GM18520 (cell line): Measurements from ENCODE around the gene GAL3ST2.
"Not testable (repeated sequence)": the region's sequence is repeated elsewhere in the genome, so short reads cannot be mapped to it uniquely, and the experiment has no call there.

Experiments
- ATAC-seq: cut with Tn5 transposase; IDR thresholded peaks from one replicate; pipeline ENCODE4 v1.9.1; 2021; ENCODE audit not compliant: unreplicated experiment

Gene GAL3ST2

DNA sequence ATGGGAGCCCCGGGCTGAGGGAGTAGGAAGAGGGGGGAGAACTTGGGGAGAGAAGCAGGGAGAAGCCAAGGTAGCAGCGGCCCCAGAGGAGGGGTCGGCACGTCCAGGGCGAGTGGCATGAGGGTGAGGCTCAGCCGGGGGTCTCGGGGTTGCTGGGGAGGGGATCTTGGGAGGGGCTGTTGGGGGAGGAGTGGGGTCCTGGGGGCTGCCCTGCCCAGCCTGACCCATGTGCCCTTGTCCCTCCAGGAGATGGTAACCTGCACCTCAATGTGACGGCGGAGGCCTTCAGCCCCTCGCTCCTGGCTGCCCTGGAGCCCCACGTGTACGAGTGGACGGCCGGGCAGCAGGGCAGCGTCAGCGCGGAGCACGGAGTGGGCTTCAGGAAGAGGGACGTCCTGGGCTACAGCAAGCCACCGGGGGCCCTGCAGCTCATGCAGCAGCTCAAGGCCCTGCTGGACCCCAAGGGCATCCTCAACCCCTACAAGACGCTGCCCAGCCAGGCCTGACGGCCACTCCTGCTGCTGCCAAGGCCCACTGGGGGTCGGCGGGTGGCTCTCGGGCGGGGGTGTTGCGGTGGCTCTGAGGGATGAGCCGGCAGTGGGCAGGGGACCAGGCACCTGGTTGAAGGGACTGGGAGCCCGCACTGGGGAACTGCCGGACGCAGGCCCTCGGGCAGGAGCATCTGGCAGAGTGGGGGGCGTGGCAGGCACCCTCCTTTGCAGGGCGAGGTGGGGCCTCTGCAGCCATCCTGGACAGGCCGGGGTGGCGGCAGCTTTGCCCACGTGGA lies 9.0 kb upstream of the GAL3ST2 start:
- no peak for ATAC-seq

DNA sequence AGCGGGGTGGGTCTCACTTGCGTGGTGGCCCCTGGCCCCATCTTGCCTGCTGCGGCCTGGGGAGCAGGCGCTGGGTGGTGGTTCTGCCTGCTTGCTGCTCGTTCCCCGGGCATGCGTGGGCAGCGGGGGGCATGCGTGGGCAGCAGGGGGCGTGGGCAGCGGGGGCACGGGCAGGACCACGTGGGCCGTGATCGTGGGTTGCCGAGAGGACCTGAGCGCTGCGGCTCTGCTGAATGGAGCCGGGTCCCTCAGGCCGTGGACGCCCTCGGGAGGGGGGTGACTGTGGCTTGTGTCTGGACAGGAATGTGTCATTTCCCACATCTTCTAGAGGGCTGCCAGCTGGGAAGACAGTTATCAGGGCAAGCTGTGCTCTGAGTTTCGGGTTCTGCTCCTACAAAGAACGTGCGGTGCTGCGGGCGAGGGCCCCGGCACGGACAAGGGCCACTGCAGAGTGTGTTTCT lies 8.3 kb upstream of the GAL3ST2 start:
- no peak for ATAC-seq

DNA sequence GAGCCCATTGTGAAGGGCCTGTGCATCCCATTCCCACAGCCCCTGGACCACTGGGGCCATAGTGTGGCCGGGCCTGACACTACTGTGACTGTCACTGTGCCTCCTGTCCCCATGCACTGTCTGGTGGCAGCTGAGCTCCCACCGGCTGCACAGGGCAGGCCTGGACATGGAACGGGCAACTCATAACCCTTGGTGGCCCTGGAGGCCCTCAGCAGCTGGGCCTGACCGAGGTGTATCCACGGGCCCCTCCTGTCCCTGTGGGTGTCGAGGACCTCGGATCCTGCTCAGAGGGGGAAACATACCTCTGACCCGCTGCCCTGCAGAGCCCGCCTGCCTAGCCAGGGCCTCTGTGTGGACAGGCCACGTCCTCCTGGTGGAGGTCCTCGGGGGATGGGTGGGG lies 7.8 kb upstream of the GAL3ST2 start:
- ATAC-seq = no peak

DNA sequence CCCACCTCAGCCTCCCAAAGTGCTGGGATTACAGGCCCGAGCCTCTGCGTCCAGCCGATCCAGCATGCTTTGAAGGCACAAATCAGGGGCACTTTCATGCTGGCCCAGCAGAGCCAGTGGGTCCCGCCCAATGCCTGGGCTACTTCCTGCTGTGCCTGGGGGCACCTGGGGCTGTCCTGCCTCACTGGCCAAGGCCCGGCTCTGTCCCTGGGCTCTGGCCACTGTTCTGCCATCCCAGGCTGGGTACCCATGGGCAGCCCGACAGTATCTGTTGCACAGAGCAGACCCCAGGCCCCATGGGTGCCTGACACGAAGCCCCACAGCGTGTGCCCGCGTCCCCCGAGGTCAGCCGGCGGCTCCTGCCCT lies 6.8 kb upstream of the GAL3ST2 start:
- no peak for ATAC-seq

DNA sequence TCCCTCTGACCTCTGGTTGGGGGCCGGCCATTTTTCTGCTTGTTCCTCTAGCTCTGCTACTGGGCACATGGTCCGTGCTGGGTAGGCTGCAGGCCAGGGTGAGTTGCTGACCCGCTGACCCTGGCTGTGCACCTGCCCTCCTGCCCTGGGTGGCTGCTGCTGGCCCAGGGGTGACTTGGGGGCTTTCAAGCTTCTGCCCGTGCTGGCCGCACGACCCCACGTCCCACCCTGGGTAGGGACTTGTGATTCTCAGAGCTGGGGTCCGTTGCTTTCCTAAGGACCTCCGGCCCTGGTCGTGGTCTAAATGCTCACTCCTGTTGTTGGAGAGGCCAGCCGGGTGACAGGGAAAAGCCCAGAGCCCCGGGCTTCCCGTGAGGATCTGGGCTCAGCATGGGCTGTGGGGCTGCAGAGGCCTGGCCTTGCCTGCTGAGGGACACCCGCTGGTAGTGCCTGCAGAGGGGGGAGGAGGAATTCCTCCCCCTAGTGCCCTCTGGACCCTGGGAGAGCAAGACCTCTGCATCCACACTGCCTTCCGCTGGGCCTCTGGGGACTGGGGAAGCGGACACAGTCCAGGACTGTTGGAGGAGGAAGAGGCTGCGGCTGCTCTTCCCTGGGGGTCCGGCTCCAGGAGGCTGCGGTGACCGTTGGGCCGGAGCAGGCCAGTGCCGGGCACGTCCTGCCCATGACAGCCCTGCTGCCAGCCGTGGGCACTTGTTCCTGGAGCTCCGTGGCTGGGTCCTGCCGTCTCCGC lies 6.3 kb upstream of the GAL3ST2 start:
- no peak for ATAC-seq

DNA sequence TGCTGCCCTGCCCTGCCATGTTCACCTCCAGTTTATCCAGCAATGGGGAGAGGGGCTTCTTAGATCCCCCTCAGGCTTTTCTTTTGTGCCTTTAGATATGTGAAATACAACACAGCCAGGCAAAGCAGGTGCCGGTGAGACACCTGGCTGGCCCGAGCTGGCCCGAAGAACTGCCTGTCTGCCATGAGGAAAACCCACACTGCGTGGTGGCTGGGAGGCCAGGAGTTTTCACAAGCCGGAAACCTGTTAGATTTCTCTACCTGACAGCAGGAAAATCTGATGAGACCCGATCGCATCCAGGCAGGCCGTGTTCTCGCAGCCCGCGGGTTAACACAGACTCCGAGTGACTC lies 5.7 kb upstream of the GAL3ST2 start:
- ATAC-seq = no peak

DNA sequence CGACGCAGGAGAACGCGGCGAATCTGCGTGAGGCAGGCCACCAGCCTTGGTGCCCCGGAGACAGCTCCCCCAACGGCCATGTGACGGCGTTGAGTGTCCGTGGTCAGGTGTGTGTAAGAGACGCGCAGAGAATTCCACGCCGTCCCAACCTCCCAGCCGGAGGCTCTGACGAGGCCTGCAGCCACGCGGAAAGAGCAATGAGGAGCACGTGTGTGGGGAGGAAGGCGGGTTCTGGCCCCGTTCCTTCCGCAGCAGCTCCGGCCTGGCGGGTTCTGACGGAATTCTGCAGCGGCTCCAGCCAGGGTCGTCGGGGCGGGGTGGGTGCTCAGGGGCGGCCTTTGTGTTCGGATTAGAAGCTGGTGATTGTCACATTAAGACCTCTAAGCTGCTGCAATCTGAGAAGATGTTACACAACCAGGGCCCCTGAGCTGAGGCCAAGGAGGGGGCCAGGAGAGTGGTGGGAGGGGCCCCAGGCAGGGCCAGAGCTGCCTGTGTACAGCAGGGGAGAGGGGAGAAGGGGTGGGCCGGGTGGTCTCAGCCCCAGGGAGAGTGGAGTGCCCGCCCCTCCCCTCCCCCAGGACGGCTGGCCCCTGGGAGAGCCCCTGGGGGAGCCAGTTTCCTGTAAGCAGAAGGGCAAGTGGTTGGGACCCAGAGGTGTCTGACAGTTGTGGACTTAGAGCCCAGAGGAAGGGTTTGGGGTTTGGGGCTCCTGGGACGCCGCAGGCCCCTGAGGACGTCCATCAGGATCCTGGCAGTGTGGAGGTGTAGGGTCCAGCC lies 5.1 kb upstream of the GAL3ST2 start:
- no peak for ATAC-seq

DNA sequence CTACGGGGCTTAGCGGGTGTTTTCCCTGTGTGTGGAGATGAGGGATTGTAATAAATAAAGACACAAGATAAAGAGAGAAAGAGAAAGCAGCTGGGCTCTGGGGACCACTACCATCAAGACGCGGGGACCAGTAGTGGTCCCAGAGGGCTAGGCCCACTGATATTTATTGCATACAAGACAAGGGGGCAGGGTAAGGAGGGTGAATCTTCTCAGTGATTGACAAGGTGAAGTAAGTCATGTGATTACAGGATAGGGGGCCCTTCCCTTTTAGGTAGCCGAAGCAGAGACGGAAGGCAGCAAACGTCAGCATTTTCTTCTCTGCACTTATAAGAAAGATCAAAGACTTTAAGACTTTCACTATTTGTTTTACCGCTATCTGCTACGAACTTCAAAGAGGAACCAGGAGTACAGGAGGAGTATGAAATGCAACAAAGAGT lies 4.5 kb upstream of the GAL3ST2 start:
- no peak for ATAC-seq

DNA sequence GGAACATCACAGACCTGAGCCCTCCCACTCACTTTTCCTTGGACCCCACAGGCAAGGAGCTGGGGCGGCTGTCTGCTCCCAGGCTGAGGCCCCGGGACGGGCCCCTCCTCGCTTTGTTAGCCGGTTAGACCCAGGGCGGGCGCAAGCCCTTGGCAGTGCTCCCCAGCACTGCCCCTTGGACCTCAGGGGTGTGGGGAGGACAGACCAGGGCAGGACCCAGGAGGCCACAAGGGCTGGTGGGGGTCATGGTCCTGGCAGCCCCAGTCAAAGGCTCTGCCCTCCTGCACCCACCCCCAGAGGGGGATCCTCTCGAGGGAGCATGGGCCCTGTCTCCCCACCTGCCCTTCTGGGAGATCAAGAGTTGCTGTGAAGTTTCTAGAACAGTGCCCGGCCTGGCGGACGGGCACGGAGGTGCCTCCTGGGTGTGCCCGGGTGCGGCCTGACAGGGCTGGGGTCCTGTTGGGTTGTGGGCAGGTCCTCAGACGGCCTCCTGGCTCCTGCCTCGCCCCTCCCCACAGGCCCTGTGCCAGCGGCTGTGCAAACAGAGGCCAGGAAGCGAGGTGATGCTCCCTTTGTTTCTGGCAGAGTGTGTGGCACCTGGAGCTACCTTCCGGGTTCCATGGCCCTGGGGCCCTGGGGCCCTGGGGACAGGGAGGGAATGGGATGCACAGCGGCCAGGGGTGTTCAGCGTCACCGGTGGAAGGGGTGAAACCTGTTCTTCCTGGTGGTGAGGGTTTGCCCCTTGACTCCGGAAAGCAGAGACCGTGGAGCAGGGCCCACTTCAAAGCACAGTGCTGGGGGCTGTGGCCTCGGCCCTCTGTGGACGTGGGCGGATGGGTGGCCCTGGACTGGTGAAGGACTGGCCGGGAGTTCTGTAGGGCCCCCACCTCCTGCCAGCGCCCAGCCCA lies 2.9 kb upstream of the GAL3ST2 start:
- no peak for ATAC-seq

DNA sequence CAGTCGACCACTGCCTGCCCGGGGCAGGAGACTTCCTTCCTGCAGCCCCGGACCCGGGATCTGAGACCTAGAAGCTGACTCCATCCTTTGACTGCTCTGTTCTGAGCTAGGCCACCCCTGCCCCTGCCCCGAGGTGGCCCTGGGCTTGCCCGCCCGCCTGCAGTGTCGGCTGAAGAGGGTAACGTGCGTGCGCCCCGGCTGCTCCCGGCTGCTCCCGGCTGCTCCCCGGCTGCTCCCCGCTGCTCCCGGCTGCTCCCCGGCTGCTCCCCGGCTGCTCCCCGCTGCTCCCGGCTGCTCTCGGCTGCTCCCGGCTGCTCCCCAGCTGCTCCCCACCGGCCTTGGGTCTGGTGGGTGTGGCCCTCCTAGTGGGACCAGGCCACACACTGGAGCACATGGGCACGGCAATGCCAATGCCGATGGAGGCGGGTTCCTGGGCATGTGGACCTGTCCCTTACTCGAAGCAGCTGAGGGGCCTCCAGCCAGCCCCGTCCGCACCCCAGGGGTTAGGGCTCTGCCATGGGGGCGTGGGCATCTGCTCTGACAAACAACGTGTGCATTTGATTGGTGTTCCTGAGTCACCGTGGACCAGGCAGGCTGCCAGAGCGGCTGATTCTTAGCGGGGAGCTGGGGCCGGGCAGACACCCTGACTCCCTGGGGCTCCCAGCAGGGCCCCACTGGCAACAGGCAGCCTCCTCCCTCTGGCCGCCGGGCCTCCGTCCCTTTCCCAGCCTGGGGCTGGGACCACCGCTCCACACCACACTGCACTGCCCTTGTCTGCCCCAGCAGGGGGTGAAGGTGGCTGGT lies 2.0 kb upstream of the GAL3ST2 start:
- ATAC-seq = no peak

DNA sequence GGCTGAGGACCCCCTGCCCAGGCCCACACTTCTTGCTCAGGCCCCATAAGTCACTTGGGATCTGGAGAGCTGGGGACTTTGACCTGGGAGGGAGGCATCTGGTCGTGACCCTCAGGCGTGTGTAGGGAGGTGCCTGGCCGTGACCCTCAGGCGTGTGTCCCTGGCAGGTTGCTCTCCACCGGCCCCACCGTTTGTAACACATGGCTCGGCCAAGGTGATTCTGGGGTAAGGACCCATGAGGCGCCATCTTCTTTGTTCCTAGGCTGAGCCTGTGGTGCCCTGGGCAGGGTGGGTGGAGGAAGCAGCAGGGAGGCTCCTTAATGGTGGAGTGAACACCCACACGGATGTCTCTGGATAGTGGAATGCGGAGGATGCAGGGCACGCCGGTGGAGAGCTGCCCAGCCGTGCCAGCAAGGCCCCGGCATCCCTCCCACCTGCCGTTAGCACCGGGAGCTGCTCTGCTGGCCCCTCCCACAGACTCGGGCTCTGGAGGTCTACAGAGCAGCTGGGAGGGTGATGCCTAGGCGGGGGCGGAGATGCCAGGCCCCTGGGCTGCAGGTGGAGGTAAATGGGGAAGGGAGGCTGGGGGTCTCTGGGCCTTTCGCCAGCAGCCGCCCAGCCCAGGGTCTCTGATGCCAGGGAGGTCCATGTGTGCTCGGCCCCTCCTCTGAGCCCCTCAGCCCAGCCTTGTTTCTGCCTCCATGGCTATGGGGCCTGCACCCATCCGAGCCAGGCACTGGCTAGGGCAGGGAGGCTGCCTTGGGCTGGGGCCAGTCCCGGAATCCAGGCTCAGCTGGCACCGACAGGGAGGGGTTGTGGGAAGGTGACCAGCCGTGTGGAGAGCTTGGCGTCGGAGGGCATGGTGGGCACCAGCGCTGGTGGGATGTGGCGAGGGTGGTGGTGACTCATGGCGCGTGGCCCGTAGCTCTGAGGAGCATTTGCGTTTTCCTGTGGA lies 1.1 kb upstream of the GAL3ST2 start:
- ATAC-seq = no peak

DNA sequence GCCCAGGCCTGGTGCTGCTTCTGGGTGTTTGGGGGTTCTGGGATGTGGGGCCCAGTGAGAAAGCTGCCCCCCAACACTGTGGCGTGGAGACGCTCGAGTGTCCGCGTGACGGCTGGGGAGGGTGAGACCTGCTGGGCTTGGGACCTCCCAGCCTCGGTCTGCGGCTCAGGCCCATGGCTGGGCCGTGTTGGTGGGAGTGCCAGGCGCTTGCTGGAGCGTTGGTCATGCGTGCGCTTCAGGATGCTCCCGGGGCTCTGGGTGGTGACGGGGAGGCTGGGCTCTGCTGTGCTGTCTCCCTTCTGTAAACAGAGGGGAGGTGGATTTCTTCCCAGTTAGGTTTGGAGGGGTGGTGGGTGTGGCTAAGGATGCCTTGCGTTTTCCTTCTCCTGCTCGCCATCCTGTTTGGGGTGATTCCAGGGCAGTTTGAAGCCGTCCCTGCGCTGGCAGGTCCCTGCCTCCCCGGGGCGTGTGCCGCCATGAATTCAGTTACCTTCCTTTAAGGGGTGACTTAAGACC lies 606 bp downstream of the GAL3ST2 start:
- ATAC-seq = no peak

DNA sequence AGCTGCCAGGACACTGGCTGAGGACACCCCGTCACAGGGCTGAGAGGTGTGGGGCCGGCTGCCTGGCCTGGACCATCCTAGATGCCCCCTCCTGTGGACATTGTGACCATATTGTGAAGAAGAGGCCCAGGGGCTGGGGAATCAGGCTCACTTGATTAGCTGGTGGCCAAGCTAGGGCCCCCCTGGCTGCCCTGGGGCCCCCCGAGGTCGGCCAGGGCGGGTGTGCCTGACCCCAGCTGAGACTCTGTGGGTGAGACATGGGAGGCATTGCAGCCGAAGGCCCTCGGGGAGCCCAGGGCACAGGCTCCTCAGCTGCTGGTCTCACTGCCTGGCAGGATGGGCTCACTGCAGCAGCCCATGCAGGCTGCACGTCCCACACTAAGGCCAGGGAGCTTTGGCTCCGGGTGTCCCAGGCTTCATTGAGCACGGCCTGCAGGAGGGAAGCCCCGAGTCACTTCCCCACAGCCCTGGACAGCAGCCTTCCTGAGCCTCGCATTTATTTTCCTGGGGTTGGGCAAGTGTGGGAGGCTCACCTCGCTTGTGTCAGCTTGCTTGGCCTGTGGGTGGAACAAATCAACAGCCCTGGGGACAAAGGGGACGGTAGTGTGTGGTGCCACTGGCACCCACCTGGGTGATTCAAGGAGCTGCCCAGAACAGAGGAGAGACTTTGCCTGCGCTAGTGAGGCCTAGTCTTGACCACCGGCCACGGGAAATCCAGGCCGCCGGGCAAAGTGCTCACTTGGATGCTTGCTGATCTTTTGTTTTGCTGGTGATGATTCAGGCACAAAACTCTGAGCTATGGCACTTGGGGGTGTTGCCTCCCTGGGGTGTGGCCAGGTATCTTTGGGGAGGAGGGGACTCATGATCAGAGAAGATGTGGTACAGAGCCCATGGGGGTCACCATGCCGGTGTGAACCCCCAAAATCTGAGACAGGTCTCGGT lies 1.3 kb downstream of the GAL3ST2 start:
- ATAC-seq = no peak

DNA sequence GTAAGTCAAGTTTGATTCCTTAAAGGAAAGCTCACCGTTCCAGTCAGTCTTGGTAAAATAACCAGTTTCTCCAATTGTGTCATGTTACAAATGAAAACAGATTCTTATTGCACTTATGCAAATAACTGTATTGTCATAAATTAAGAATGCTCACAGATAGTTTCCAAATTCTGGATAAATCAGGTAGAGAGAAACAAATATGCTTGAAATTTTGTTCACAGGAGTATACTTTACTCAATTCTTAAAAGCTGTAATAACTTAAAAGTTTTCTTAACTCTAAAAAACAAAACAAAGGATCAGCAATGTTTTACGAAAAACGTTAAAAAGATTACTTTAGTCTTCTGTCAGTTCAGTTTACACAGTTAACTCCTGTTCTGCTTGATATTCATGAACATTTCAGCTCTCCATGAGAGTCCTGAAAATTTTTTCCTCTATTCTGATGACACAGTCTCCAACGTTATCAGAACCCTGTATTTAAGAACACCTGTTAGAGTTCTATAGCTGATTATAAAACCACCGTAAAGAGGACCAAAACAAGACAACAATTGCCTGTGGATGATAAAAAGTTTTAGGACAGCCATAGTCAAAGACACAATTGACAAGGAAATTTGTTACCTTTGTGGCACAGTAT lies 4.4 kb downstream of the GAL3ST2 start:
- ATAC-seq = no peak

DNA sequence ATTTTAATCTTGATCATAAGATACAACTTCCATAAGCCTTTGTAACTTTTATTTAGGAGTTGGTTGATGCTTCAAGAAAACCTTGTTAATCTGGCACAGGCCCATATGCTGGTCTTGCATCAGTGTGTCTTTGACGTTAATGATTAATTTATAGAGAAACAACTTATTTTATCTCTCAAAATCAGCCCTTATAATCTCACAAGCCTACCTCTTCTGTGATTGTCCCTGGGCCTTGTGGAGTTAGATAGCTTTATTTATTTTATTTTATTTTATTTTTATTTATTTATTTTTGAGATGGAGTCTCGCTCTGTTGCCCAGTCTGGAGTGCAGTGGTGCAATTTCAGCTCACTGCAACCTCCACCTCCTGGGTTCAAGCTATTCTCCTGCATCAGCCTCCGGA lies 5.4 kb downstream of the GAL3ST2 start:
- ATAC-seq = not testable (repeated sequence)

DNA sequence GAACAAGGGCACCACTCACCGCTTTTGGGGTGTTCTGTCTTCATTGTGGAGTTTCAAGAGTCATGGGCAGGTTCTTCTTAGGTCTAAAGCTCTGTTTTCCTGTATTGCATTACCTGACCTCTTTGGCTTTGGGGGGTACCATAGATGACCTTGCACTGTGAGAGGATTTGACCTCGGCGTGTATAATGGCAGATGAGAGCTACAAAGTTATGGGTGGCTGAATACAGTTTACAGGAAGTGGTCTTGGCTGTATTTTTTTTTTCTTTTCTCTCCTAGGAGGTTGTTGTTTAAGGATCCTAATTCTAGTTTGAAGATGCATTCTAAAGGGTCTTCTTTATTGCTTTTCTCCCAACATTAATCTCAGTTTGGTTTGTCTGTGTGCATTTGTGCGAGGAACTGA lies 11.5 kb downstream of the GAL3ST2 start:
- ATAC-seq = no peak

DNA sequence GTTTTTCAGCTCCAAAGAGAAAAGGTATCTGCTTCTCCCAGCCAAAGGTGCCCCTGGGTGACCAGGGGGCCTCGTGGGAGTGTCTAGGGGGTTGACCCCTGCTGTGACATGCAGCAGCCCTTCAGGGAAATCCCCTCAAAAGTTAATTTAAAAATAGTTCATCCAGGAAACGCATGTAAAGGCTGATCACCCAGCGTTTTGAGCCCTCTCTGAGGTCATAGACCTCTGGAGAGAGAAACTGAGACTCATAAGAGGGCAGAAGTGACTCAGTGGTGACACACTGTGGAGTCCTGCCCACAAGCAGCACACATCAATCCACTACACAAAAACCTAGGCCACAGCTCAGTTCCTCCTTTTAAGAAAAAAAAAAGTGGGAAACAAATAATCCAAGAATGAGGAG lies 11.9 kb downstream of the GAL3ST2 start:
- ATAC-seq = no peak
